Measurements from ENCODE around the gene BLACAT1. TPM values are rescaled to one million over a fixed set of nuclear protein-coding genes. Genes with fewer than 3 reads are reported as not detected.
"Not testable (repeated sequence)": the region's sequence is repeated elsewhere in the genome, so short reads cannot be mapped to it uniquely, and the experiment has no call there.

BLACAT1 gene
- total RNA-seq, 1 donor from 2014 or later: 1.1 TPM

DNA sequence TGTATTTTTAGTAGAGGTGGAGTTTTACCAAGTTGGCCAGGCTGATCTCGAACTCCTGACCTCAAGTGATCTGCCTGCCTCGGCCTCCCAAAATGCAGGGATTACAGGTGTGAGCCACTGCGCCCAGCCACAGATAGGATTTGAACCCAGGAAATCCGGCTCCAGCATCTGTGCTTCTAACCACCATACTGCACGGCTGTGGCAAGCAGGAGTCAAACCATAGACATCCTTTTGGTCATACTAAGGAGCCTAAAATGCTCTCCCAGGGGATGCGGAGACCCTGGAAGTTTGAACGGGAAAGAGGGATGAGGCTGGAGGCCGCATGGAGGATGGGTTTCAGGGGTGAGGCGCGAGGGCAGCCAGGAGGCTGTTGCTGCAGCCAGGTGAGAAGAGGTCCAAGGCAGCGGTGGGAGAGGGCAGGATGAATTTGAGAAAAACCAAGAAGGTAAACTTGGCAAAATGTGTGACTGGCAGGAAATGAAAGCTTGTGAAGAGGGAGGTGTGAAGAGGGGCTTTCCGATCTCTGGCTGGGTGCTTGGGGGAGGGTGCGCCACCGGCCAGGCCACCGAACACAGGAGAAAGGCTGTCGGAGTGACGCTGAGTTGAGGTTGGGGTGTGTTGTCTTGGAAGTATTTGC, 24.6 kb upstream of the BLACAT1 start:
- H3K27me3 Mint-ChIP-seq (ENCODE audit: unreplicated experiment): peaks cover 9% of the 10 kb centered on the region
- peaks cover 2% of the 10 kb centered on the region for H3K9me3 Mint-ChIP-seq (ENCODE audit: unreplicated experiment)
- no peak overlapping the region for H3K4me3 Mint-ChIP-seq (ENCODE audit: unreplicated experiment)
- no peak for TF ChIP-seq CTCF (IDR thresholded peaks at IDR 0.05; ENCODE audit: partially characterized antibody, unreplicated experiment)
- DNase-seq: no peak
- H3K27ac Mint-ChIP-seq (ENCODE audit: unreplicated experiment): no peak overlapping the region
- H3K4me1 Mint-ChIP-seq (ENCODE audit: low read depth, unreplicated experiment): peaks cover 9% of the 10 kb centered on the region
- H3K36me3 Mint-ChIP-seq (ENCODE audit: unreplicated experiment): no peaks in the 10 kb centered on the region

GRCh38 chr1:205478985-205479384, 23.1 kb upstream of the BLACAT1 start:
- not testable (repeated sequence) for H3K27ac Mint-ChIP-seq (ENCODE audit: unreplicated experiment); H3K27me3 Mint-ChIP-seq (ENCODE audit: unreplicated experiment); H3K4me3 Mint-ChIP-seq (ENCODE audit: unreplicated experiment); DNase-seq; H3K36me3 Mint-ChIP-seq (ENCODE audit: unreplicated experiment); H3K4me1 Mint-ChIP-seq (ENCODE audit: low read depth, unreplicated experiment); H3K9me3 Mint-ChIP-seq (ENCODE audit: unreplicated experiment)

DNA sequence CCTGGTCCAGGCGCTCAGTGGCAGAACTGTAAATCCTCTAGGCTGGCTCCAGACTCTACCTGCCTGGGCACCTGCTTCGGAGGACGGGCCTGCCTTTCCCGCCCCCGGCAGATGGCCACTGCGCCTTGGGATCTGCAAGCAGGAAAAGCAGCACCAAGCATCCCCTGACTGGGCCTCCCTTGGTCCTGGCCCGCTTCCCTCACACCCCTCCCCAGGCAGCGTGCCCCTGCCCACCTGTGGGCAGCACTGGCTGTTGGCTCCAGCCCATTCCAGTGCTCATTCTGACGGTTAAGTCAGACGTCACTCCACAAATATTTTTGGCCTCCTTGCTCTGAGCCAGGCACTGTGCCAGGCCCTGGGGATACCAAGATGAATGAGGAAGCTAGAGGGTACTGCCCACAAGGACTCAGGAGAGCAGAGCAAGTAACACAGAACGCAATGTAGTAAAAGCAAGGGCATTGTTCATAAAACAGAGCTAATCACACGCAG, 22.0 kb upstream of the BLACAT1 start:
- H3K27ac Mint-ChIP-seq (ENCODE audit: unreplicated experiment): no peak overlapping the region
- no peak for DNase-seq
- H3K4me1 Mint-ChIP-seq (ENCODE audit: low read depth, unreplicated experiment): peaks cover 13% of the 10 kb centered on the region
- H3K4me3 Mint-ChIP-seq (ENCODE audit: unreplicated experiment): no peak overlapping the region
- H3K9me3 Mint-ChIP-seq (ENCODE audit: unreplicated experiment): peaks cover 2% of the 10 kb centered on the region
- peak; percentile 19 for TF ChIP-seq CTCF (IDR thresholded peaks at IDR 0.05; ENCODE audit: partially characterized antibody, unreplicated experiment)
- peaks cover 4% of the 10 kb centered on the region for H3K27me3 Mint-ChIP-seq (ENCODE audit: unreplicated experiment)
- H3K36me3 Mint-ChIP-seq (ENCODE audit: unreplicated experiment): peaks cover 7% of the 10 kb centered on the region

DNA sequence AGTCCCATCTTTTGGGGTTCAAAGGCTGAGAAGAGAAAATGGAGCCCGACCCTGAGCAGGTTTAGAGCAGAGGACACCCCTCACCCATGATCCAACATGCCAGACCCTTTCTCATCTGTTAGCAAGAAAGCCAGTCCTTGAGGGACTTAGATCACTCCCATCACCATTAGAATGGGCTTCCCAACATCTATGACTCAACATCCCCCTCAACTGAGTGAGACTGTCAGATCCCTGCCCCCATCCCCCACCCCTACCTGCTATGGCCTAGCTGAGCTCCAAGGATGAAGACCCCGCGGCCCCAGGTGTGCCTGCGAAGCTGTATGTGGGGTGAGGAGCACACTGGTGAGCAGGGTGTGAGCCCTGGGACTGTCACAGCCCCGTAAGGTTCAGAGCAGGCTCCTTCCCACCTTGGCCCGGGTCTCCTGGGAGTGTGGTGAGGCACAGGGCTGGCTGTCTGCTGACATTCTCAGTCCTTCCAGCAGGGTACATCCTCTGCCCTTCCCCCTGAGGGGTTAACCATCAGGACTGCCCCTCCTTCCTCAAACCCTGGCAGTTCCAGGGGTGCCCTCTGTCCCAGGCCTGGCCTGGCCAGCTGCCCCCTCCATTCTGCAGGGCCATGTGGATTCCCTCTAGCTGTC, 21.4 kb upstream of the BLACAT1 start:
- TF ChIP-seq CTCF (IDR thresholded peaks at IDR 0.05; ENCODE audit: partially characterized antibody, unreplicated experiment): no peak
- DNase-seq: no peak
- Mint-ChIP-seq H3K9me3 (ENCODE audit: unreplicated experiment) (peaks cover 2% of the 10 kb centered on the region), H3K4me3 (ENCODE audit: unreplicated experiment) (no peak overlapping the region), H3K27ac (ENCODE audit: unreplicated experiment) (no peak overlapping the region), H3K36me3 (ENCODE audit: unreplicated experiment) (peaks cover 7% of the 10 kb centered on the region), H3K27me3 (ENCODE audit: unreplicated experiment) (peaks cover 3% of the 10 kb centered on the region), H3K4me1 (ENCODE audit: low read depth, unreplicated experiment) (peaks cover 18% of the 10 kb centered on the region)

- H3K36me3 Mint-ChIP-seq (ENCODE audit: unreplicated experiment): peaks cover 7% of the 10 kb centered on the region
- TF ChIP-seq CTCF (IDR thresholded peaks at IDR 0.05; ENCODE audit: partially characterized antibody, unreplicated experiment): no peak
- DNase-seq: no peak
- H3K27ac Mint-ChIP-seq (ENCODE audit: unreplicated experiment): no peak overlapping the region
- peaks cover 19% of the 10 kb centered on the region for H3K4me1 Mint-ChIP-seq (ENCODE audit: low read depth, unreplicated experiment)
- H3K9me3 Mint-ChIP-seq (ENCODE audit: unreplicated experiment): peaks cover 2% of the 10 kb centered on the region
- H3K4me3 Mint-ChIP-seq (ENCODE audit: unreplicated experiment): no peak overlapping the region
- H3K27me3 Mint-ChIP-seq (ENCODE audit: unreplicated experiment): peaks cover 7% of the 10 kb centered on the region
These were observed 20.8 kb upstream of the BLACAT1 start for GRCh38 chr1:205476648-205477047.

All from glutamatergic neuron (in vitro differentiated cells).